ENCODE results near the gene CHST5.
"Not testable (repeated sequence)": the region's sequence is repeated elsewhere in the genome, so short reads cannot be mapped to it uniquely, and the experiment has no call there.

The CHST5 gene

GRCh38 chr16:75552951-75553350 lies 17.0 kb upstream of the CHST5 start:
- no peak for DNase-seq (ENCODE audit: low read depth in 2 of 2, low spot score in 1 of 2)

GRCh38 chr16:75550211-75550662 lies 14.3 kb upstream of the CHST5 start:
- no peak for DNase-seq (ENCODE audit: low read depth in 2 of 2, low spot score in 1 of 2)

GRCh38 chr16:75548456-75548855 lies 12.5 kb upstream of the CHST5 start:
- not testable (repeated sequence) for DNase-seq (ENCODE audit: low read depth in 2 of 2, low spot score in 1 of 2)

GRCh38 chr16:75546293-75546692 lies 10.4 kb upstream of the CHST5 start:
- no peak for DNase-seq (ENCODE audit: low read depth in 2 of 2, low spot score in 1 of 2)

- not testable (repeated sequence) for DNase-seq (ENCODE audit: low read depth in 2 of 2, low spot score in 1 of 2)
Observed at GRCh38 chr16:75545879-75546278, 10.0 kb upstream of the CHST5 start.

- not testable (repeated sequence) for DNase-seq (ENCODE audit: low read depth in 2 of 2, low spot score in 1 of 2)
Observed at GRCh38 chr16:75542462-75542861, 6.6 kb upstream of the CHST5 start.

- no peak for DNase-seq (ENCODE audit: low read depth in 2 of 2, low spot score in 1 of 2)
Observed at GRCh38 chr16:75541236-75541635, 5.3 kb upstream of the CHST5 start.

GRCh38 chr16:75538882-75539565 lies 3.1 kb upstream of the CHST5 start:
- DNase-seq (ENCODE audit: low read depth in 2 of 2, low spot score in 1 of 2) = not testable (repeated sequence)

- DNase-seq (ENCODE audit: low read depth in 2 of 2, low spot score in 1 of 2) = no peak
Observed at GRCh38 chr16:75537776-75538175, 1.9 kb upstream of the CHST5 start.

- no peak for DNase-seq (ENCODE audit: low read depth in 2 of 2, low spot score in 1 of 2)
Observed at GRCh38 chr16:75535211-75535843, 581 bp downstream of the CHST5 start.

- no peak for DNase-seq (ENCODE audit: low read depth in 2 of 2, low spot score in 1 of 2)
Observed at GRCh38 chr16:75534560-75535205, 1.2 kb downstream of the CHST5 start.

- DNase-seq (ENCODE audit: low read depth in 2 of 2, low spot score in 1 of 2) = no peak
Observed at GRCh38 chr16:75532791-75533190, 3.1 kb downstream of the CHST5 start.

GRCh38 chr16:75532142-75532765 lies 3.7 kb downstream of the CHST5 start:
- no peak for DNase-seq (ENCODE audit: low read depth in 2 of 2, low spot score in 1 of 2)

GRCh38 chr16:75529959-75530358 lies 5.9 kb downstream of the CHST5 start:
- no peak for DNase-seq (ENCODE audit: low read depth in 2 of 2, low spot score in 1 of 2)

GRCh38 chr16:75529056-75529905 lies 6.6 kb downstream of the CHST5 start:
- DNase-seq (ENCODE audit: low read depth in 2 of 2, low spot score in 1 of 2) = no peak

- DNase-seq (ENCODE audit: low read depth in 2 of 2, low spot score in 1 of 2) = no peak
Observed at GRCh38 chr16:75527825-75528299, 8.0 kb downstream of the CHST5 start.

GRCh38 chr16:75526032-75526790 lies 9.7 kb downstream of the CHST5 start:
- no peak for DNase-seq (ENCODE audit: low read depth in 2 of 2, low spot score in 1 of 2)

GRCh38 chr16:75519175-75519574 lies 16.7 kb downstream of the CHST5 start:
- DNase-seq (ENCODE audit: low read depth in 2 of 2, low spot score in 1 of 2) = no peak

- DNase-seq (ENCODE audit: low read depth in 2 of 2, low spot score in 1 of 2) = not testable (repeated sequence)
Observed at GRCh38 chr16:75516189-75516966, 19.5 kb downstream of the CHST5 start.

Measured in stimulated activated CD8-positive, alpha-beta memory T cell treated with anti-CD3 and anti-CD28 coated beads, Interleukin-4, amount 100 ng/mL, for 1 hour (primary cell).